GM12878 (cell line): Measurements from ENCODE around the gene SANBR. TPM values are rescaled to one million over a fixed set of nuclear protein-coding genes. Genes with fewer than 3 reads are reported as not detected.

ENCODE experiments used
- ATAC-seq: fragments of 200-7000 bp; cut with Tn5 transposase; 3 replicates; pipeline ENCODE4 v1.9.1; 2020; ENCODE audit warnings: mild to moderate bottlenecking, moderate library complexity
- BruUV-seq: library from RNA; stranded (reverse); fragments of 400-500 nt; replicated peaks from 2 replicates; lab custom pipeline; 2021; lab: Mats Ljungman, UMichigan
- CTCF ChIA-PET: fragments of 300-600 bp; sonication (Branson Sonifier 250); formaldehyde crosslinking; extraction: SDS; loops from one replicate; lab custom pipeline; 2021; ENCODE audit warnings: inconsistent platforms; lab: Yijun Ruan, JAX
- POLR2A ChIA-PET: fragments of 350-600 bp; formaldehyde crosslinking; extraction: SDS; loops from one replicate; lab custom pipeline; 2021; ENCODE audit warnings: inconsistent platforms; lab: Charles Lee
- RAD21 ChIA-PET: fragments of 300-600 bp; sonication (Branson Sonifier 250); formaldehyde crosslinking; loops from one replicate; lab custom pipeline; 2023; ENCODE audit warnings: antibody characterized with exemption; ENCODE audit not compliant: unreplicated experiment; lab: Charles Lee
- SMC1A ChIA-PET: fragments of 300-600 bp; sonication (Branson Sonifier 250); formaldehyde crosslinking; loops from one replicate; lab custom pipeline; 2023; ENCODE audit not compliant: unreplicated experiment, uncharacterized antibody; lab: Charles Lee
- DNase-seq: peaks from one replicate; pipeline ENCODE4 v3.0.0-alpha.2; 2011; ENCODE audit warnings: low read depth, low spot score
- FAIRE-seq: peaks from 3 replicates; lab custom pipeline; 2011; peaks lifted over from hg19 to GRCh38; lab: Jason Lieb, UNC
- H2AFZ ChIP-seq: 2 replicates; pipeline ENCODE4 v1.6.0; 2011; ENCODE audit warnings: low read depth, low read length, control low read depth; ENCODE audit not compliant: control insufficient read depth
- H3K27ac ChIP-seq: 2 replicates; pipeline ENCODE4 v1.5.1; 2011; ENCODE audit warnings: control low read depth; ENCODE audit not compliant: control insufficient read depth, insufficient read depth
- H3K27me3 ChIP-seq, 2 experiments: replicated peaks in 1 of 2; 2 replicates each; pipeline versions ENCODE4 v1.6.0 to v1.6.1; 2011; ENCODE audit warnings: low read length in 1 of 2; ENCODE audit not compliant: control insufficient read depth in 2 of 2, insufficient read depth in 2 of 2
- H3K36me3 ChIP-seq, 2 experiments: 2 replicates each; pipeline ENCODE4 v1.5.1; 2011; ENCODE audit warnings: low read length in 1 of 2; ENCODE audit not compliant: control insufficient read depth in 2 of 2, insufficient read depth in 2 of 2
- H3K4me1 ChIP-seq: 2 replicates; pipeline ENCODE4 v1.6.1; 2011; ENCODE audit warnings: mild to moderate bottlenecking, low read length, moderate library complexity, mixed read lengths; ENCODE audit not compliant: control insufficient read depth, insufficient read depth
- H3K4me2 ChIP-seq: 2 replicates; pipeline ENCODE4 v1.6.0; 2011; ENCODE audit warnings: control low read depth; ENCODE audit not compliant: control insufficient read depth, insufficient read depth
- H3K4me3 ChIP-seq: fragments of 200-600 bp; sonication (generic); 2 replicates; pipeline ENCODE4 v1.5.1; 2016
- H3K79me2 ChIP-seq: 2 replicates; pipeline ENCODE4 v1.6.0; 2011; ENCODE audit warnings: low read length; ENCODE audit not compliant: control insufficient read depth, insufficient read depth
- H3K9ac ChIP-seq: 2 replicates; pipeline ENCODE4 v1.8.0; 2011; ENCODE audit warnings: low read length, control low read depth, mixed read lengths; ENCODE audit not compliant: control insufficient read depth, insufficient read depth
- H3K9me3 ChIP-seq: replicated peaks from 3 replicates; pipeline ENCODE4 v1.5.1; 2011; ENCODE audit warnings: mild to moderate bottlenecking, low read length; ENCODE audit not compliant: control insufficient read depth, insufficient read depth
- H4K20me1 ChIP-seq: 2 replicates; pipeline ENCODE4 v1.6.0; 2011; ENCODE audit not compliant: control insufficient read depth, insufficient read depth
- CBX5 ChIP-seq: sonication (generic); IDR thresholded peaks from 2 replicates; pipeline ENCODE4 v1.6.1; 2016; ENCODE audit warnings: low read depth, moderate library complexity, mild to moderate bottlenecking, inconsistent platforms
- EED ChIP-seq: sonication (generic); IDR thresholded peaks from 2 replicates; pipeline ENCODE4 v1.6.1; 2016; ENCODE audit warnings: antibody characterized with exemption, low read depth
- FOXK2 ChIP-seq: fragments of 450-650 bp; IDR thresholded peaks from 2 replicates; pipeline ENCODE4 v1.6.1; 2017; ENCODE audit warnings: mild to moderate bottlenecking, moderate library complexity
- GABPA ChIP-seq: IDR thresholded peaks from 2 replicates; pipeline ENCODE4 v1.6.1; 2014; ENCODE audit warnings: antibody characterized with exemption, low read depth, mild to moderate bottlenecking, inconsistent platforms
- JUND ChIP-seq: IDR thresholded peaks from 2 replicates; pipeline ENCODE4 v1.6.1; 2012; ENCODE audit warnings: low read depth, mild to moderate bottlenecking, low read length, improper control_type of control experiment, moderate library complexity
- NFIC ChIP-seq: IDR thresholded peaks from 2 replicates; pipeline ENCODE4 v1.6.1; 2012; ENCODE audit warnings: low read depth, mild to moderate bottlenecking, inconsistent platforms, low read length, moderate library complexity
- NFXL1 ChIP-seq: fragments of 450-650 bp; IDR thresholded peaks from 2 replicates; pipeline ENCODE4 v1.6.1; 2017; ENCODE audit warnings: antibody characterized with exemption, mild to moderate bottlenecking, borderline replicate concordance
- NFYB ChIP-seq: IDR thresholded peaks from 2 replicates; pipeline ENCODE4 v1.6.1; 2011; ENCODE audit warnings: low read depth, mild to moderate bottlenecking, low read length, improper control_type of control experiment, moderate library complexity; ENCODE audit not compliant: insufficient read depth
- RB1 ChIP-seq: fragments of 450-650 bp; formaldehyde crosslinking; IDR thresholded peaks from 2 replicates; pipeline ENCODE4 v1.6.1; 2017; ENCODE audit warnings: mild to moderate bottlenecking, borderline replicate concordance
- SP1 ChIP-seq: IDR thresholded peaks from one replicate; pipeline ENCODE4 v1.6.1; 2011; ENCODE audit warnings: low read depth, low read length
- ZNF217 ChIP-seq: fragments of 450-650 bp; IDR thresholded peaks from 2 replicates; pipeline ENCODE4 v1.6.1; 2017; ENCODE audit warnings: antibody characterized with exemption, mild to moderate bottlenecking
- in situ Hi-C: fragments of 300-500 bp; cut with MboI; formaldehyde crosslinking; loops from 9 replicates; pipeline ENCODE4 v1.14.3; 2018; ENCODE audit warnings: mixed read lengths
- intact Hi-C: fragments of 100-400 bp; cut with micrococcal nuclease; formaldehyde crosslinking; loops from one replicate; pipeline ENCODE4 v1.14.2; 2022; ENCODE audit not compliant: unreplicated experiment
- polyA plus RNA-seq, 11 experiments: library from polyadenylated mRNA; depleted of rRNA in 4 of 11; unstranded in 6 of 11; stranded (reverse) in 5 of 11; fragments of >200 nt; fragmentation: Nextera tagmentation in 4 of 11; fragmentation: Illumina TruSeq in 1 of 11; extraction: Ambion mirVana in 4 of 11; extraction: Trizol in 1 of 11; gene quantifications; 1 replicate in 1 of 11; 2 replicates in 10 of 11; pipeline versions ENCODE4 v1.2.1 to v1.2.3, GENCODE V29; 2011 to 2016; ENCODE audit warnings: inconsistent platforms in 2 of 11, missing spikeins in 2 of 11, low read depth in 1 of 11
- total RNA-seq, 4 experiments: library from RNA; depleted of rRNA in 3 of 4; stranded (reverse); fragments of >200 nt in 3 of 4; fragmentation: Illumina TruSeq in 1 of 4; extraction: Trizol in 1 of 4; gene quantifications; 2 replicates each; pipeline versions ENCODE4 v1.2.1 to v1.2.3, GENCODE V29; 2013 to 2021

Gene SANBR
- total and polyA plus RNA-seq, 10 of the 15 experiments (the other 5 are each of a cell fraction or from before 2014, with no cell fraction given), result 2.2 to 11.0 (median 7.0) TPM

GRCh38 chr2:61057562-61057961 lies 8.1 kb upstream of the SANBR start:
- no peak for DNase-seq
- no peaks in the 10 kb centered on the region for H3K9me3 ChIP-seq
- H3K4me3 ChIP-seq, result no peak overlapping the region
- no peaks in the 10 kb centered on the region for H4K20me1 ChIP-seq
- ChIA-PET CTCF (no interaction called here), POLR2A (no interaction called here), RAD21 (no interaction called here), SMC1A (interaction anchor here (0.7 kb wide), 1 partner anchor 11 kb away, joined by 4 read pairs; no protein-coding TSS in a partner anchor)
- TSS peak; percentile 55 for BruUV-seq
- H3K27ac ChIP-seq, result no peak overlapping the region
- no peak for FAIRE-seq
- H3K4me1 ChIP-seq, result no peaks in the 10 kb centered on the region
- no peak overlapping the region for H3K9ac ChIP-seq
- H3K79me2 ChIP-seq, result no peaks in the 10 kb centered on the region
- in situ Hi-C loops (no loop called here), intact Hi-C loops (no loop called here)
- H3K27me3 ChIP-seq, result no peaks in the 10 kb centered on the region
- H2AFZ ChIP-seq, result no peak overlapping the region
- ATAC-seq, result no peak
- TF ChIP-seq ZNF217, result no peak
- no peak for TF ChIP-seq GABPA
- TF ChIP-seq JUND, result no peak
- no peak for TF ChIP-seq NFXL1
- no peak for TF ChIP-seq CBX5
- H3K36me3 ChIP-seq, result no peaks in the 10 kb centered on the region
- no peak overlapping the region for H3K4me2 ChIP-seq

GRCh38 chr2:61059382-61059781 lies 6.3 kb upstream of the SANBR start:
- POLR2A ChIA-PET, result no interaction called here

More at GRCh38 chr2:61059382-61059781, 6.3 kb upstream of the SANBR start:
- Histone ChIP-seq H3K36me3 (no peaks in the 10 kb centered on the region), H2AFZ (no peak overlapping the region), H3K4me3 (no peak overlapping the region), H4K20me1 (no peaks in the 10 kb centered on the region), H3K9ac (no peak overlapping the region), H3K4me1 (no peaks in the 10 kb centered on the region), H3K9me3 (no peaks in the 10 kb centered on the region), H3K79me2 (no peaks in the 10 kb centered on the region), H3K27me3 (no peaks in the 10 kb centered on the region), H3K27ac (no peak overlapping the region), H3K4me2 (no peak overlapping the region)
- RAD21 ChIA-PET, result no interaction called here
- CTCF ChIA-PET, result interaction anchor here (0.6 kb wide), 1 partner anchor 332 kb away, joined by 3 read pairs; no protein-coding TSS in a partner anchor
- in situ Hi-C loops (no loop called here), intact Hi-C loops (no loop called here)
- DNase-seq, result no peak
- SMC1A ChIA-PET, result interaction anchor here (0.6 to 2.8 kb wide), 2 partner anchors 13 to 131 kb away, joined by 3 to 14 read pairs; no protein-coding TSS in a partner anchor
- TF ChIP-seq NFIC, result no peak
- TF ChIP-seq SP1, result no peak
- TF ChIP-seq EED, result no peak
- TF ChIP-seq FOXK2, result no peak
- no peak for TF ChIP-seq RB1
- no peak for TF ChIP-seq NFYB
- no peak for ATAC-seq
- no TSS peak for BruUV-seq
- FAIRE-seq, result no peak
